ENCODE results near the gene DDAH2. TPM values are rescaled to one million over a fixed set of nuclear protein-coding genes. Genes with fewer than 3 reads are reported as not detected.

The DDAH2 gene
- total RNA-seq, 1 experiment from 2014 or later = 4.6 TPM

- in situ Hi-C loops (cut with HindIII; ENCODE audit: low pct_unique_long_range_greater_than_20kb, low sequenced_read_pairs) = no loop called here
- DNase-seq (ENCODE audit: low read depth, low spot score) = no peak
Measured at GRCh38 chr6:31706599-31706998, 22.5 kb downstream of the DDAH2 start, which contains the start of gene LY6G6F. TSS of gene LY6G6F (plus strand) at chr6:31706866. CDS start at chr6:31706907, 41 bp downstream.

DNA sequence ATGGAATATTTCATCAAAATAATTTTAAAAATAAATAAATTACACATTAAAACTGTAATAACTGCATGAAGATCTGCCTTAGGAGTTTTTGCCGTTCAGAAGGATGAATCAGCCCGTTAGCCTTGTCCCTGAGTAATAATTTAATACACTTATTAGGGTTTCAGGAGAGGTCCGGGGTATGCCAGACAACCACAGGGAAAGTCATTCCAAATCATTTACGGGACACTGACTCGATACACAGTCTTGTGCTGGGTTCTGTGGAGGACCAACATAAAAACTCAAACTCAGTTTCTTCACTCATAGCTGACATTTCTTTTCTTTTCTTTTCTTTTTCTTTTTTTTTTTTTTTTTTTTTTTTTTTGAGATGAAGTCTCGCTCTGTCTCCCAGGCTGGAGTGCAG lies 23.2 kb downstream of the DDAH2 start:
- no peak for DNase-seq (ENCODE audit: low read depth, low spot score)
- in situ Hi-C loops (cut with HindIII; ENCODE audit: low pct_unique_long_range_greater_than_20kb, low sequenced_read_pairs) = no loop called here

DNA sequence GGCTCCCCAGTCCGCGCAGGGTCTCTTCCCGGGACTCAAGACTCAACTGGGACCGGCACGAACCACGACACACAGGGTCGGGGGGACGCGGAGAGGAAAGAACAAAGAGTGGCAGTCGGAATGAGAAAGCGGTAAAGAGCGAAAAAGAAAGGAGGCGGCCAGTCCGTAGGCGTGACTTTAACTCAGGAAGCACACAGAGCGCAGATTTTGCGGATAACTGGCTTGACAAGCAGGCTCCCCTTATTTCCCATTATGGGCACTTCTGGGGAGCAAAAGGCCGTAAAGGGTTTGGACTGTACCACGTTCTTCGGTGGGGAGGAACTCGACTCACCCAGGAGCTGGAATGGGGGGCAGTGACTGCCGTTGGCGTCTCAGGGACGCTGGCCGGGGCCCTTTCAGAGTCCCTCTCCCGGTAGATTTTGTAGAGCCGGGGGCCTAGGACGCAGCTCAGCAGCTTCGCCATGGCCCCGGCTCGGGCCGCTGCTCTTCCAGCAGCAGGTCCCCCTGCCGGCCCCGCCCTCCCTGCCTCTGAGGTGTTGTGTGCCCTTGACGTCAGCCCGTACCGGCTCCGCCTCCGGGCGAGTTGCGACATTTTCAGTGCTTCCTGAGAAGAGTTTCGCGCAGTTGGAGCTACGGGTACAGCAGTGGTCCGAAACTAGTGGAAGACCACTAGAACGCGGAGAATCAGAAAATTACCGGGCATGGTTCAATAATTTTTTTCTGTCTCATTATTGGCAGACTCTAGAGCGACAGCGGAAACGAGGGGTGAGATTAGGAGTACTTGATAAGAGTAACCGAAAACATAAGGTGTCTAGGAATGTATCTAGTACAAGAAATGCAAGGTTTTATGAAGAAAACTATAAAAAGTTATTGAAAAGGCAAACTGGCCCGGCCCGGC lies 26.0 kb downstream of the DDAH2 start, which contains the start of gene ABHD16A:
Gene ABHD16A (minus strand): TSS at position 506 of the 898 bp plus-strand sequence. CDS start 43 bp downstream, at position 463.
- in situ Hi-C loops (cut with HindIII; ENCODE audit: low pct_unique_long_range_greater_than_20kb, low sequenced_read_pairs) = no loop called here

DNA sequence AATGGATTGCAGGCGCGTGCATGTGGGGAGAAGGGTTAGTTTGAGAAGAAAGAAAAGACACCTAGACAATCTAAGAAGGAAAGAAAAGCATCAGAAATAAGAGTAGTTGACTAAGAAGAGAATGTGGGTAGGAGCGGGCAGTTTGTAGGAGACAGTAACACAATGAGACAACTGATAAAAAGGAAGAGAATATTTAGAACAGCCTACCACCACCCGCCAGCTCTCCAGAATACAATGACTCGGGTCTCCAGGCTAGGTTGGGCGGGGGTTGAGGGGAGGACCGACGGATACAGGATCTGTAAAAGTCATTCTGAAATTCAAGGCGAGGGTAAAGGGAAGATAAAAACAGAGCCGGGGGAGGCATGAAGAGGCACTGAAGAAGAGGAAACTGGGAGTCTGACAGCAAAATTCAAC lies 26.7 kb downstream of the DDAH2 start:
- DNase-seq (ENCODE audit: low read depth, low spot score) = peak; percentile 4
- in situ Hi-C loops (cut with HindIII; ENCODE audit: low pct_unique_long_range_greater_than_20kb, low sequenced_read_pairs) = no loop called here

More for the DNA sequence above, 26.0 kb downstream of the DDAH2 start, which contains the start of gene ABHD16A:
- peak; percentile 98 for DNase-seq (ENCODE audit: low read depth, low spot score)

DNA sequence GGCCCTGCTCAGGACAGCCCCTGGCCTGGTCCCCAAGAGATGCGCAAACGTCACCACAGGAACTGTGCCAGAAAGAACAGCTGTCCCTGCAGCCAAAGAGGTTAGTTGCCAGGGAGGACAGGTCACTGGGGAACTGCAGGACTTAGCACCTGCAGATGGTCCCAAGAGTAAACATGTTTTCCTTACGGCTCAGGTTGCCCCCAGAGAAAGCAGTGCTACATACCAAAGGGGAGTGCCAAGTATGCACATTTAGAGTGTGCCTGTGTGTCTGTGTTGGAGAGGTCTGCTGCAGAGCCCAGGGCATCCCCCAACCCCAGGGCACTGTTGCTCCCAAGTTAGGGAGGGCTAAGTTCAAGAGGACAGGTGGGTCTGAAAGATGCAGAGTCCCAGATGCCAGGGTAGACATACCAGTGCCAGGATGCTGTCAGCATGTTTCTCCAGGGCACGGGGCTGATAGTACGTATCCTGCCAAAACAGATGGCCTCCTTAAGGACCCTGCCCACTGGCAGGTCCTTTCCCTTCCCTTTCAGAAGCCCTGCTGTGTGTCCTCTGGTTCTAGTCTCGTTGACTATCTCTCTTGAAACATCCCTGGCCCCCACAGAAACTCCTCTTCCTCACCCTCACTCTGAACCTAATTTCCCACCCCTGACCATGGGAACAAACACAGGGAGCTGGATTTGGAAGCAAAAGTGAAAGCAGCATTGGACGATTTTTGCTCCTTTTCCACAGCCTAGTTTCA lies 27.3 kb downstream of the DDAH2 start:
- in situ Hi-C loops (cut with HindIII; ENCODE audit: low pct_unique_long_range_greater_than_20kb, low sequenced_read_pairs) = no loop called here
- no peak for DNase-seq (ENCODE audit: low read depth, low spot score)

DNA sequence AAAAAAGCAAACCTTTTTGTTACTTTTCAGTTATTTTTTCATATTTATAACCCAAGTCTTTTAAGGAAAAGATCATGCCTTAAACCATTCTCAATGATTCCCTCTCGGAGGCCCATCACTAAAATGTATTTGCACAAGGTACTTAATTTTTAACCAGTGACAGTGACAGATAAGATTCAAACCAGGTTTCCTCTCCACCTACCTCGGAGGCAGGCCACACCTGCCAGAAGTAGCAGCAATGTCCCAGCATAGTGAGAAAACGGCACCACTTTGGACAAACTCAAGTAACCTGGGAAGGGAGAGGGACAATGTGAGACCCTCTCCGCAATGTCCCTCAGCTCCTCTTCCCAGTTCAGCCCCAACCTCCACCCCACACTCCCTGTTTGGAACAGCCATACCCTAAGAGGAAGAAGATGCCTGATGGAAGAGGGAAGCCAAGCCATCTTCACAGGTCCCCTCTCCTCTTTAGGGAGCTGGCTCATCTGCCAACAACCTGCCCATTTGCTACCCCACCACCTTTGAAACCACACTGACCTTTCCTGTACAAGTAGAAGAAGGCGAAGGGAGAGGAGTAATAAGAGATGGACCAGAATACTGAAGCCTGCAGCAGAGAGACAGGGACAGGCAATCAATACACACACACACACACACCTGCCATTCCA lies 28.2 kb downstream of the DDAH2 start:
- DNase-seq (ENCODE audit: low read depth, low spot score) = no peak
- in situ Hi-C loops (cut with HindIII; ENCODE audit: low pct_unique_long_range_greater_than_20kb, low sequenced_read_pairs) = no loop called here

GRCh38 chr6:31697555-31697954 lies 31.5 kb downstream of the DDAH2 start:
- no peak for DNase-seq (ENCODE audit: low read depth, low spot score)
- in situ Hi-C loops (cut with HindIII; ENCODE audit: low pct_unique_long_range_greater_than_20kb, low sequenced_read_pairs) = no loop called here

GRCh38 chr6:31693535-31693934 lies 35.6 kb downstream of the DDAH2 start:
- no peak for DNase-seq (ENCODE audit: low read depth, low spot score)
- in situ Hi-C loops (cut with HindIII; ENCODE audit: low pct_unique_long_range_greater_than_20kb, low sequenced_read_pairs) = no loop called here

- in situ Hi-C loops (cut with HindIII; ENCODE audit: low pct_unique_long_range_greater_than_20kb, low sequenced_read_pairs) = no loop called here
- DNase-seq (ENCODE audit: low read depth, low spot score) = no peak
Measured at GRCh38 chr6:31692886-31693285, 36.2 kb downstream of the DDAH2 start.

- DNase-seq (ENCODE audit: low read depth, low spot score) = no peak
- in situ Hi-C loops (cut with HindIII; ENCODE audit: low pct_unique_long_range_greater_than_20kb, low sequenced_read_pairs) = no loop called here
Measured at GRCh38 chr6:31692353-31692752, 36.7 kb downstream of the DDAH2 start.

DNA sequence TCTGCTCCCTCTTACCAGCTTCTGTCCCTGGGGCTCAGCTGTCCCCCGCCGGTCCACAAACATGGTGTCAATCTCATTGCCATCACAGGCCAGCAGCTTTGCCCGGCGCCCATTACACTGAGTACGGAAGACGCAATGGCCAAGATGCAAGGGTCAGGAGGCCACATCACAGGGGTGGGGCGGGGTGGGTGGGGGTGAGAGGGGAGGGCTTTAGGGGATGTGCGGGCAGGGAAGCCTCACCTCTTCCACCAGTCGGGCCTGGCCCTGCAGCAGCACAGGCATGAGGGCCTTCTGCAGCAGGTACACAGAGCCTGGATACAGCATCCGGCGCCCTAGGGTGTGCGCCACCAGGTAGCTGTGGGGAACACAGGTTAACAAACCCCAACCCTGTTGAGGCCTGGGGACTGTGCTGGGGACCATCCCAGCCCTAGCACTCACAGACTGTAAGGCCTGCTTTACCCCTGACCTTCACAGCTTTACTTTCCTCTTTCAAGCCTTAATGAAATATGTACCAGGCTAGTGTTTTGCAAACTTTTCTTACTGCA lies 37.5 kb downstream of the DDAH2 start:
- in situ Hi-C loops (cut with HindIII; ENCODE audit: low pct_unique_long_range_greater_than_20kb, low sequenced_read_pairs) = no loop called here

DNA sequence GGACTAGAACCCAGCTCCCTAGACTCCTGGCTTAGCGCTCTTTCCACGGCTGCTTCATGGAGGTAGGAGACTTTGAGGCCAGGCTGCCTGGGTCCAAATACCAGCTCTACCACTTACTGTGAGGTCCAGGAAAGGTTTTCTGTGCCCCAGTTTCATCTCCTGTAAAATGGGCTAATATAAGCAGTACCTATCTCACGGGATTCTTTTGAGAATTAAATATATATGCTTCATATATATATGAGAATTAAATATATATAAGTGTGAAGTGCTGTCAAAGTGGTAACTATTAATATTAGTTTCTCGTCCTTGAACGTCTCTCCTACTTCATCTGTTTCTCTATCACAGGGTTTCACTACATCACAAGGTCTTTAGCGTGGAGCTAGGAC lies 38.0 kb downstream of the DDAH2 start:
- in situ Hi-C loops (cut with HindIII; ENCODE audit: low pct_unique_long_range_greater_than_20kb, low sequenced_read_pairs) = no loop called here
- no peak for DNase-seq (ENCODE audit: low read depth, low spot score)

More for the DNA sequence above, 37.5 kb downstream of the DDAH2 start:
- no peak for DNase-seq (ENCODE audit: low read depth, low spot score)

GRCh38 chr6:31690231-31691077 lies 38.6 kb downstream of the DDAH2 start:
- in situ Hi-C loops (cut with HindIII; ENCODE audit: low pct_unique_long_range_greater_than_20kb, low sequenced_read_pairs) = no loop called here
- no peak for DNase-seq (ENCODE audit: low read depth, low spot score)

DNA sequence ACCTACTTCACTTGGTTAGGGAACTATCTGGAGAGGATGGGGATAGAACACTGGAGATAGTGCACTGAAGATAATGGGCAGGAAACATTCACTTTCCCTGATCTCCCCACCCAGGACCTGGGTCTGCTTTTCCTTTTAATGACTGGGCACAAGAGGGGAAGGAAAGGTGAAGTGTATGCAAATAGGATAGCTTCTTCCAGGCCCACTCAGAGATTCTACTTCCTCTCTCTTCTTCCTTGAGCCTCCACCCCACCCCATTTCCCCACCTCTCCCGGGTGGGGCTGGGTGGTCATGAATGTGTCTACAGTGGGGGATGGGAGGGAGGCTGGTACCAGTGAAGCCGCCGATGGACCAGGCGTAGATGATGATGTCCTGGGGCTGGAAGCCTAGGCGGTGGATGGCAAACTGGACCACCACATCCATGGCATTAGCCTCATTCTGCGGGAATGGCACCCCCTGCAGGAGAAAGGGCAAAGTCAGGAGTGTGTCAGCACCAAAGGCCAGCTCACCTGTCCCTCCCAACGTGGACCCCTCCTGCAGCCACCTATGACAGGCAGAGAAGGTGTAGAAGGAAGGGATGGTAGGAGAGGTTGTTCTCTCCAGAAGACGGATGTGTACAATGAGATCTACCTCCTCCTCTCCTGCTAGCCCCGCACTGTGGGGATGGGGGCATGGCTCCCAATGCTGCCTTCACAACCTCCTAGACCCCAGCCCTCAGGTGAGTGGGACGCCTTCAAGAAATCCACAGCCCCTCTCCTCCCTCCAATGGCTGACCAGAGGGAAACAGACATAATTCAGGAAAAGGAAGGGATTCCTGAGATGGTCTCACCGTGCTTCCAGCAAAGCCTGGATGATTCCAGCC lies 39.6 kb downstream of the DDAH2 start:
- in situ Hi-C loops (cut with HindIII; ENCODE audit: low pct_unique_long_range_greater_than_20kb, low sequenced_read_pairs) = no loop called here
- DNase-seq (ENCODE audit: low read depth, low spot score) = peak; percentile 40

- in situ Hi-C loops (cut with HindIII; ENCODE audit: low pct_unique_long_range_greater_than_20kb, low sequenced_read_pairs) = no loop called here
- no peak for DNase-seq (ENCODE audit: low read depth, low spot score)
Measured at GRCh38 chr6:31687860-31688693, 41.0 kb downstream of the DDAH2 start.

Data from SK-MEL-5 (cell line).